Type B pancreatic cell (in vitro differentiated cells): ENCODE measurements around the gene LHX2. TPM values are rescaled to one million over a fixed set of nuclear protein-coding genes. Genes with fewer than 3 reads are reported as not detected.
"Not testable (repeated sequence)": the region's sequence is repeated elsewhere in the genome, so short reads cannot be mapped to it uniquely, and the experiment has no call there.

Experiments used
- DNase-seq: peaks from one replicate; pipeline ENCODE4 v3.0.0; 2021; ENCODE audit warnings: mixed read lengths; ENCODE audit not compliant: unreplicated experiment; ENCODE audit errors: extremely low spot score
- H3K27ac Mint-ChIP-seq: 2 replicates; pipeline ENCODE4 v1.8.0; 2021; ENCODE audit warnings: mild to moderate bottlenecking, mixed read lengths
- H3K27me3 Mint-ChIP-seq: 2 replicates; pipeline ENCODE4 v1.8.0; 2021; ENCODE audit warnings: mixed read lengths
- H3K36me3 Mint-ChIP-seq: 2 replicates; pipeline ENCODE4 v1.8.0; 2021; ENCODE audit warnings: mixed read lengths
- H3K4me1 Mint-ChIP-seq: one replicate; pipeline ENCODE4 v1.8.0; 2021; ENCODE audit warnings: mixed read lengths; ENCODE audit not compliant: unreplicated experiment
- H3K4me3 Mint-ChIP-seq: 2 replicates; pipeline ENCODE4 v1.8.0; 2021; ENCODE audit warnings: mild to moderate bottlenecking, mixed read lengths
- H3K9me3 Mint-ChIP-seq: 2 replicates; pipeline ENCODE4 v1.8.0; 2021; ENCODE audit warnings: mixed read lengths
- total RNA-seq: library from RNA; stranded (reverse); gene quantifications from 2 replicates; pipeline ENCODE4 v1.2.1, GENCODE V29; 2021; ENCODE audit warnings: low replicate concordance
- TF ChIP-seq, protein P1 (sequence below): fragments of 200-600 bp; sonication (generic); conservative IDR thresholded peaks from 2 replicates; pipeline ENCODE4 v1.5.0; 2021; ENCODE audit warnings: antibody characterized with exemption, mild to moderate bottlenecking

Gene LHX2
- total RNA-seq, 1 donor from 2014 or later, result 1.2 TPM

GRCh38 chr9:123983047-123983446 is 28.5 kb upstream of the LHX2 start:
- no peaks in the 10 kb centered on the region for H3K9me3 Mint-ChIP-seq
- no peak overlapping the region for H3K27ac Mint-ChIP-seq
- peaks cover 84% of the 10 kb centered on the region for H3K27me3 Mint-ChIP-seq
- no peaks in the 10 kb centered on the region for H3K36me3 Mint-ChIP-seq
- no peak for DNase-seq
- no peaks in the 10 kb centered on the region for H3K4me1 Mint-ChIP-seq
- H3K4me3 Mint-ChIP-seq, result no peak overlapping the region
- TF ChIP-seq, protein P1, sequence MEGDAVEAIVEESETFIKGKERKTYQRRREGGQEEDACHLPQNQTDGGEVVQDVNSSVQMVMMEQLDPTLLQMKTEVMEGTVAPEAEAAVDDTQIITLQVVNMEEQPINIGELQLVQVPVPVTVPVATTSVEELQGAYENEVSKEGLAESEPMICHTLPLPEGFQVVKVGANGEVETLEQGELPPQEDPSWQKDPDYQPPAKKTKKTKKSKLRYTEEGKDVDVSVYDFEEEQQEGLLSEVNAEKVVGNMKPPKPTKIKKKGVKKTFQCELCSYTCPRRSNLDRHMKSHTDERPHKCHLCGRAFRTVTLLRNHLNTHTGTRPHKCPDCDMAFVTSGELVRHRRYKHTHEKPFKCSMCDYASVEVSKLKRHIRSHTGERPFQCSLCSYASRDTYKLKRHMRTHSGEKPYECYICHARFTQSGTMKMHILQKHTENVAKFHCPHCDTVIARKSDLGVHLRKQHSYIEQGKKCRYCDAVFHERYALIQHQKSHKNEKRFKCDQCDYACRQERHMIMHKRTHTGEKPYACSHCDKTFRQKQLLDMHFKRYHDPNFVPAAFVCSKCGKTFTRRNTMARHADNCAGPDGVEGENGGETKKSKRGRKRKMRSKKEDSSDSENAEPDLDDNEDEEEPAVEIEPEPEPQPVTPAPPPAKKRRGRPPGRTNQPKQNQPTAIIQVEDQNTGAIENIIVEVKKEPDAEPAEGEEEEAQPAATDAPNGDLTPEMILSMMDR, result no peak

DNA sequence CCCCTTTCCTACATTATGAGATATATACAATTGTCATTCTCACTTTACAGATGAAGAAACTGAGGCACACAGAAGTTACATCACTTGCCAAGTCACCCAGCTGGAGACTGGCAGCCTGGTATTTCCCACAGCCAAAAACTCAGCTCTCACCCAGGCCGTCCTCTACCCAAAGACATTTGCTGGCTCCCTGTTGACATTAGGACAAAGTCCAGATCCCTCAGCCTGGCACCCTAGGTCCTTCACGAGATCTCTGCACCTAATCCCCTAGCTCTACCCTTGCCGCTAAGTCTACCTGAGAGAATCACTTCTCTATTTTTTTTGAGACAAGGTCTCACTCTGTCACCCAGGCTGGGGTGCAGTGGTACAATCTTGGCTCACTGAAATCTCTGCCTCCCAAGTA is 26.8 kb upstream of the LHX2 start:
- H3K4me3 Mint-ChIP-seq, result no peak overlapping the region

DNA sequence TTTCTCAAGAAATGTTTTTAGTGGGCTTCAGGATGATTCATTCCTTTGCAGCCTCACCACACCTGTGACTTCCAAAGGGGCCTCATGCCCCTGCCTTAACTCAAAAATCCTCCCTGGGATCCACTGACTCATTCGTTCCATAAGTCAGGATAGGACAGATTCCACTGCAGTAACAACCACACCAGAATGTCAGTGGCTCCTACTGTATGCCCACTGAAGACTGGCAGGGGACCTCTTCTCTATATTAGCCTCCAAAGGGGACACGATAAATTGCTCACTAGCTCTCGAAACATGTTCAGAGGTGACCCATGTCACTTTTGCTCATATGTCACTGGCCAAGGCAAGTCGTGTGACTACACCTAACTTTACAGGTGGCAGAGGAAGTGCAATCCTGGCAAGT is 25.7 kb upstream of the LHX2 start:
- no peak for DNase-seq
- Mint-ChIP-seq H3K27ac (no peak overlapping the region), H3K36me3 (no peaks in the 10 kb centered on the region), H3K27me3 (peaks cover 86% of the 10 kb centered on the region), H3K4me1 (no peaks in the 10 kb centered on the region), H3K4me3 (no peak overlapping the region), H3K9me3 (no peaks in the 10 kb centered on the region)
- TF ChIP-seq, protein P1, result no peak

More for the DNA sequence above, 26.8 kb upstream of the LHX2 start:
- Mint-ChIP-seq H3K27me3 (peaks cover 86% of the 10 kb centered on the region), H3K4me1 (no peaks in the 10 kb centered on the region), H3K9me3 (no peaks in the 10 kb centered on the region), H3K27ac (no peak overlapping the region), H3K36me3 (no peaks in the 10 kb centered on the region)
- TF ChIP-seq, protein P1, result no peak
- DNase-seq, result no peak

GRCh38 chr9:123990427-123990826 is 21.1 kb upstream of the LHX2 start:
- H3K4me1 Mint-ChIP-seq, result no peaks in the 10 kb centered on the region
- no peak for DNase-seq
- TF ChIP-seq, protein P1, result no peak
- H3K9me3 Mint-ChIP-seq, result no peaks in the 10 kb centered on the region
- no peak overlapping the region for H3K27ac Mint-ChIP-seq
- H3K4me3 Mint-ChIP-seq, result no peak overlapping the region
- no peaks in the 10 kb centered on the region for H3K36me3 Mint-ChIP-seq
- peaks cover 68% of the 10 kb centered on the region for H3K27me3 Mint-ChIP-seq

DNA sequence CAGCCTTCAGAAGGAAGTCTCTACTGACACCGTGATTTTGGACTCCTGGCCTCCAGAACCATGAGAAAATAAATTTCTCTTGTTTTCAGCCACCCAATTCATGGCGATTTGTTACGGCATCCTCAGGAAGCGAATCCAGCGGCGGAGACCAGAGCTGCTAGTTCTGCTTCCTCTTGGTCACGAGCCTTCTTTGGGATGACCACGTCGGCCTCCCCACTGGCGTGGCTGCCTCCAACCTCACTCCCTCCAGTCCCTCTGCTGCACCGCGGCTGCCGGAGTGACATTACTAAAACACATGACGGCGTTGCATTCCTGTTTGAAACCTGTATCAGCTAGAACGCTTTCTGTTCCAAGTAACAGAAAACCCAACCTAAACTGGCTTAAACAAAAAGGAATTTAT is 18.9 kb upstream of the LHX2 start:
- H3K9me3 Mint-ChIP-seq, H3K27ac Mint-ChIP-seq, DNase-seq, H3K4me1 Mint-ChIP-seq, H3K36me3 Mint-ChIP-seq, H3K4me3 Mint-ChIP-seq: not testable (repeated sequence)
- peaks cover 71% of the 10 kb centered on the region for H3K27me3 Mint-ChIP-seq

- Mint-ChIP-seq H3K9me3 (no peaks in the 10 kb centered on the region), H3K4me1 (peaks cover 9% of the 10 kb centered on the region), H3K27ac (no peak overlapping the region), H3K4me3 (no peak overlapping the region), H3K36me3 (no peaks in the 10 kb centered on the region), H3K27me3 (peaks cover 78% of the 10 kb centered on the region)
- no peak for DNase-seq
- TF ChIP-seq, protein P1, result no peak
These were observed 14.7 kb upstream of the LHX2 start for GRCh38 chr9:123996731-123997421.
